GM21576 (cell line): ENCODE data around the gene C1orf122.
A peak's percentile ranks its signal among the peaks of the same experiment; 100 is the strongest.

Experiments used
- ATAC-seq: cut with Tn5 transposase; IDR thresholded peaks from one replicate; pipeline ENCODE4 v1.9.1; 2021; ENCODE audit warnings: mild to moderate bottlenecking, moderate library complexity; ENCODE audit not compliant: unreplicated experiment

Gene C1orf122

DNA sequence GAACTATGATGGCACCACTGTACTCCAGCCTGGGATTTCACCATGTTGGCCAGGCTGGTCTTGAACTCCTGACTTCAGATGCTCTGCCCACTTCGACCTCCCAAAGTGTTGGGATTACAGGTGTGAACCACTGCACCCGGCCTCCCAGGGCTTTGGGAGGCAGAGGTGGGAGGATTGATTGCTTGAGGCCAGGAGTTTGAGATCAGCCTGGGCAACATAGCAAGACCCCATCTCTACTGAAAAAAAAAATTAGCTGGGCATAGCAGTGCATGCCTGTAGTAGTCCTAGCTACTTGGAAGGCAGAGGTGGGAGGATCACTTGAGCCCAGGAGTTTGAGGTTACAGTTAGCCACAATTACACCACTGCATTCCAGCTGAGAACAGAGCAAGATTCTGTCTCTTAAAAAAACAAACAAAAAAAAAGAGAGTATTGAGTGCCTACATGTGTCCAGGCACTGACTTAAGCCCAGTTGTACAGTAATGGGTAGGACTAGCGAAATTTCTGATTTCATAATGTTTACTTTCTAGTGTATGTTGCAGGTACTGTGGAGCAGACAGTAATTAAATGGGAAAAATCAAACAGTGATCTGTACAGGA, 9.7 kb upstream of the C1orf122 start:
- ATAC-seq = no peak

DNA sequence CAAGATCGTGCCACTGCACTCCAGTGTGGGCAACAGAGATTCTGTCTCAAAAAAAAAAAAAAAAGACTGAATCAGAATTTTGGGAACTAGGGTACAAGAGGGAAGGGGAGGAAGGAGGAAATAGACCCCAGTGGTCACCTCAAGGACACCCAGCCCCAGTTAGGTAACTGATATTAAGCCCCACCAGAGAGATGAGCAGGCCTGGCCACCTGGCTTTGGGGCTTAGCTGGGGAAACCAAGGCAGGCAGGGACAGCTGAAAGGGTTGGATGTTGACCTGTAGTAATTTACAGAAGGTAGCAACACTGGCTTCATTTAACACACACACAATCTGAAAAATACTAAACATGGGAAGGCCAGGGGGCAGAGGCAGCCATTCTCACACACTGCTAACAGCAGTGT, 5.2 kb upstream of the C1orf122 start:
- ATAC-seq = no peak

DNA sequence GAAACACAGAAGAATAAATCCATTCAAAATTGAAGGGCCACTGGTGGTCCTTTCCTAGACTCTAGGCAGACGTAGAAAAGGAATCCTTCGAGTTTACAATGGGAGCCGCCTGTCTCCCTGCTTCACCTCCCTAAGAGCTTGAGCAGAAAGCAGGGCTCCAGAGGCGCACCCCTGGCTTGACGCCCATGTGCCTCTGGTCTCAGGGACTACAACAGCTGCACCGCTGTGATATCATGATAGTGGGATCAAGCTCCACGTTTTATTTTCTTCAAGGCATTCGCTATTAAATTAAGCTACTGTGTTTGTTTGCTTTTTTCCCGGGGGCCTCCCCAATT, 403 bp upstream of the C1orf122 start:
- ATAC-seq = no peak

DNA sequence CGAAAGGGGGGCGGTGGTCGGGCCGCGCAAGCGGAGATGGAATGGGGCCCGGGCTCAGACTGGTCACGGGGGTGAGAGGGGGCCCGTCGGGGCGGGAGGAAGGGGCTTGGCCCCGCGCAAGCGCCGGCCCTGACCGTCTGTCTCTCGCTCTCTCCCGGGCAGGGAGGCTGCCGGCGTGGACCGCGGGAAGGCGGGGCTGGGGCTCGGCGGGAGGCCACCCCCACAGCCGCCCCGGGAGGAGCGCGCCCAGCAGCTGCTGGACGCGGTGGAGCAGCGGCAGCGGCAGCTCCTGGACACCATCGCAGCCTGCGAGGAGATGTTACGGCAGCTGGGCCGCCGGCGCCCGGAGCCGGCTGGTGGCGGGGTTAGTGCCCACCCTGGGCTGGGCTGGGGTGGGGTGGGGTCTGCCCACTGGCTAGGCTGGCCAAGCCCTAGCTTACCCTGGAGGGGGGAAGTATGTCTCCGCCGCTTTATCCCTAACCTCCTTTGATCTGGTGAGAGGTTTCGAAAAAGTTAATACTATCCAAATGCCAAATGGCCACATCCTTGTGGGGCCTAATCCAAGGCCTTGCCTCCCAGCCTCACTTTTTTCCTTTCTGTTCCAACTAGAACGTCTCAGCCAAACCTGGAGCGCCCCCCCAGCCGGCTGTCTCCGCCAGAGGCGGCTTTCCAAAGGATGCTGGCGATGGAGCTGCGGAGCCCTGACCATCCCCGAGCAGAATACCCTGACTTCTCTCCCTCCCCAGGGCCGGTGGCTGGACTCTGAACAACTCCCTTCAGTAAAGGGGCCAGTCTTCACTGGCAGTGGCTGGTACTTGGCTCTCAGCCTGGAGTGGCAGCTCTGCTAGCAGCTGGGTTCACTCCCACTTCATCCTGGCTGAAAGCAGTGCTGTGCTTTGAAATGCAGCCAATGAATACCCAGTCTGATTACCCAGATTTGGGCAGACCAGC, 1.1 kb downstream of the C1orf122 start:
- peak; percentile 30 for ATAC-seq

DNA sequence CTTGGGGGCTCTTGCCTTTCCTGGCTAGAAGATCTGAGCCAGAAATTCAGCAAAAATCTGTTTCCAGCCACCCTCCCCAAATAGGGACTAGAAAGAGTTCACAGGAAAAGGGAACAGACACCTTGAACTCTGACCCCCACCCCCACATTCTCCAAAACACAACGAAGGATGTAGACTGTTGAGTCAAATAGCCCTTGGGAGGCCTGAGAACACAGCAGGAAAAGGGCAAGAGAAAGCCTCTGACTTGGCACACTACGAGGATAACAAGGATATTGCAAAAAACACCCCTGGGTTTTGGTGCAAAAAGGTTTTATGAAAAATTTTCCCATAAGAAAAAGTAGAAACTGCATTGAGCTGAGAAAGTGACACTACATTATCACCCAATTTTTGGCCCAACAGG, 2.4 kb downstream of the C1orf122 start:
- ATAC-seq = no peak

GRCh38 chr1:37811027-37811655, 3.6 kb downstream of the C1orf122 start:
- no peak for ATAC-seq

- no peak for ATAC-seq
Observed at GRCh38 chr1:37813529-37814145, 6.0 kb downstream of the C1orf122 start.

GRCh38 chr1:37814252-37814651, 6.7 kb downstream of the C1orf122 start:
- no peak for ATAC-seq

DNA sequence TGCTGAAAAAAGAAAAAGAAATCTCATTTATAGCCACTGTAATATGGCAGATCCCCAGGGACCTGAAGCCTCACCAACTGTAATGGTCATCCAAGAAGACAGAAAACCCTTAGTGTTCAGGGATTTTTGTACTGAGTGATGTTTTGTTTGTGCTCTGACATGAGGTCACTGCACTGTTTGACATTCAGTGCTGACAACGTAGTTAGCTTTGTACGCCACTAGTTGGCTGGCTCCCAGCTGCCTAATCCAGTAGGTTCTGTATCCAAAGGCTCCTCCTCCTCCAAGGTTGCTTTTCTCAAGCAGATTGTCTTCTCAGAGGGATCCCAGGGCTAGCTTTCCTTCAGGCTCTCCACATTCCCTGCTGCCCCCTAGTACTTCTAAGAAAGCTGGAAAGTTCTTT, 9.9 kb downstream of the C1orf122 start:
- ATAC-seq = no peak

- ATAC-seq = no peak
Observed at GRCh38 chr1:37821481-37821880, 13.9 kb downstream of the C1orf122 start.

GRCh38 chr1:37822906-37823815, 15.6 kb downstream of the C1orf122 start:
- ATAC-seq = no peak

DNA sequence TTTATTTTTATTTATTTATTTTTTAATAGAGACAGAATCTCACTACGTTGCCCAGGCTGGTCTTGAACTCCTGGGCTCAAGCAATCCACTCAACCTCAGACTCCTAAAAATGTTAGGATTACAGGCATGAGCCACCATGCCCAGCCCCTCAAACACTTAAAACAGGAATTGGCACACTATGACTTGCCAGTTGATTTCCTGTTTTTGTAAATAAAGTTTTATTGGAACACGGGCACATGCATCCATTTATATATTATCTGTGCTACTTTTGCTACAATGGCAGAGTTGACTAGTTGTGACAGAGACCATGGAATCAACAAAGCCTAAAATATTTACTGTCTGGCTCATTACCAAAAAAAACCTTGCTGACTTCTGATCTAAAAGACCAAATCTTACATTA, 16.4 kb downstream of the C1orf122 start:
- ATAC-seq = no peak

DNA sequence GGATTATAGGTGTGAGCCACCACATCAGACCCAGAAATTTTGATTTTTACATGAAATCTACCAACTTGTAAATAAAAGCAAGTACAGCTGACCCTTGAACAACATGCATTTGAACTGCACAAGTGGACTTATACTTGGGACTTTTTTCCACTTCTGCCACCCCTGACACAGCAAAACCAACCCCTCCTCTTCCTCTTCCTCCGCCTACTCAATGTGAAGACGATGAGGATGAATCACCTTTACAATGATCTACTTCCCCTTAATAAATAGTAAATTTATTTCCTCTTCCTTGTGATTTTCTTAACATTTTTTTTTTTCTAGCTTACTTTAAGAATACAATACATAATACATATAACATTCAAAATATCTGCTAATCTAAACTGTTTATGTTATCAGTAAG, 17.9 kb downstream of the C1orf122 start:
- no peak for ATAC-seq

GRCh38 chr1:37828410-37829074, 21.0 kb downstream of the C1orf122 start:
- ATAC-seq = no peak

DNA sequence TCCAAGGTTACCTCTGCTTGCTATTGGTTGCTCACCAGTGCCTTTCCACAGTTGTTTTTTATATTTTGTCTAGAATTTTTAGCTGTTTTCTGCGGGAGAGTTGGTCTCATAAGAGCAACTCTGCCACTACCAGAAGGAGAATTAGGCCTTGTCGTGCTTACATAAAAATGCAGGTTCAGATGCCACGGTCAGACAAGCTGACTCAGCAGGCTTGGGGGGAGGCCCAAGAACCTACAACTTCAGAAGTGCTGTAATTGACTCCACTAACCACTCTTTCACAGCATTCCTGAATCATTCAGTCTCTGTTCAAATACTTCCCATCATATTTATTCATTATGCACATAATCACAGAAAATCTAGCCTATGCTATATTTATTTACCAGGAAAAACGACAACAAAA, 23.5 kb downstream of the C1orf122 start:
- no peak for ATAC-seq

- ATAC-seq = no peak
Observed at GRCh38 chr1:37831809-37832208, 24.2 kb downstream of the C1orf122 start.

DNA sequence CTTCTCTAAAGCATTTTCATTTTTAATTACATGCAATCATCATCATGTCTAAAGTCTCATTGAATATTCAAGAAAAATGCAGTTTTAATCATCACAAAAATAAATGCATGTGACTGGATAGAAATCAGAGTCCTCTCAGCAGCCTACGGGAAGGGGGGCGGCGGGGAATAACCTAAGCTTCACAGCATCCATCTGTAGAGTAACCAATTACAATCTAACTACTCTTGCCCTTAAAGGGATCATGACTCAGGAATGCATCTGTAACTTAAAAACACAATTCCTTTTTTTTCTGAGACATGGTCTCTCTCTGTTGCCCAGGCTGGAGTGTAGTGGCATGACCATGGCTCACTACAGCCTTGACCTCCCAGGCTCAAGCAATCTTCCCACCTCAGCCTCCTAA, 29.2 kb downstream of the C1orf122 start:
- no peak for ATAC-seq

- no peak for ATAC-seq
Observed at GRCh38 chr1:37839676-37840075, 32.1 kb downstream of the C1orf122 start.

GRCh38 chr1:37840711-37841110, 33.1 kb downstream of the C1orf122 start:
- ATAC-seq = no peak

- no peak for ATAC-seq
Observed at GRCh38 chr1:37841652-37842051, 34.1 kb downstream of the C1orf122 start.
